Measurements from ENCODE around the gene U2AF2. TPM values are rescaled to one million over a fixed set of nuclear protein-coding genes. Genes with fewer than 3 reads are reported as not detected.

U2AF2 gene
- total and polyA plus RNA-seq, 9 of the 15 experiments (the other 6 are each of a cell fraction or from before 2014, with no cell fraction given): 3.0 to 331 (median 157) TPM

GRCh38 chr19:55647732-55648584 lies 6.9 kb upstream of the U2AF2 start, which contains the start of gene CCDC106 (continued):
- TF ChIP-seq, protein P1, sequence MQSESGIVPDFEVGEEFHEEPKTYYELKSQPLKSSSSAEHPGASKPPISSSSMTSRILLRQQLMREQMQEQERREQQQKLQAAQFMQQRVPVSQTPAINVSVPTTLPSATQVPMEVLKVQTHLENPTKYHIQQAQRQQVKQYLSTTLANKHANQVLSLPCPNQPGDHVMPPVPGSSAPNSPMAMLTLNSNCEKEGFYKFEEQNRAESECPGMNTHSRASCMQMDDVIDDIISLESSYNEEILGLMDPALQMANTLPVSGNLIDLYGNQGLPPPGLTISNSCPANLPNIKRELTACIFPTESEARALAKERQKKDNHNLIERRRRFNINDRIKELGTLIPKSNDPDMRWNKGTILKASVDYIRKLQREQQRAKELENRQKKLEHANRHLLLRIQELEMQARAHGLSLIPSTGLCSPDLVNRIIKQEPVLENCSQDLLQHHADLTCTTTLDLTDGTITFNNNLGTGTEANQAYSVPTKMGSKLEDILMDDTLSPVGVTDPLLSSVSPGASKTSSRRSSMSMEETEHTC (IDR thresholded peaks at IDR 0.05): no peak
- TF ChIP-seq HDGF (IDR thresholded peaks at IDR 0.05): no peak
- no peak for TF ChIP-seq HMG20B (CRISPR knock-in tag; IDR thresholded peaks at IDR 0.05)
- no peak for TF ChIP-seq E4F1 (CRISPR knock-in tag; IDR thresholded peaks at IDR 0.05; ENCODE audit: borderline replicate concordance)
- no peak for TF ChIP-seq XRCC3 (IDR thresholded peaks at IDR 0.05)
- TF ChIP-seq FUS (optimal IDR thresholded peaks at IDR 0.05; ENCODE audit: low read depth, low read length): no peak
- TF ChIP-seq, protein P2, sequence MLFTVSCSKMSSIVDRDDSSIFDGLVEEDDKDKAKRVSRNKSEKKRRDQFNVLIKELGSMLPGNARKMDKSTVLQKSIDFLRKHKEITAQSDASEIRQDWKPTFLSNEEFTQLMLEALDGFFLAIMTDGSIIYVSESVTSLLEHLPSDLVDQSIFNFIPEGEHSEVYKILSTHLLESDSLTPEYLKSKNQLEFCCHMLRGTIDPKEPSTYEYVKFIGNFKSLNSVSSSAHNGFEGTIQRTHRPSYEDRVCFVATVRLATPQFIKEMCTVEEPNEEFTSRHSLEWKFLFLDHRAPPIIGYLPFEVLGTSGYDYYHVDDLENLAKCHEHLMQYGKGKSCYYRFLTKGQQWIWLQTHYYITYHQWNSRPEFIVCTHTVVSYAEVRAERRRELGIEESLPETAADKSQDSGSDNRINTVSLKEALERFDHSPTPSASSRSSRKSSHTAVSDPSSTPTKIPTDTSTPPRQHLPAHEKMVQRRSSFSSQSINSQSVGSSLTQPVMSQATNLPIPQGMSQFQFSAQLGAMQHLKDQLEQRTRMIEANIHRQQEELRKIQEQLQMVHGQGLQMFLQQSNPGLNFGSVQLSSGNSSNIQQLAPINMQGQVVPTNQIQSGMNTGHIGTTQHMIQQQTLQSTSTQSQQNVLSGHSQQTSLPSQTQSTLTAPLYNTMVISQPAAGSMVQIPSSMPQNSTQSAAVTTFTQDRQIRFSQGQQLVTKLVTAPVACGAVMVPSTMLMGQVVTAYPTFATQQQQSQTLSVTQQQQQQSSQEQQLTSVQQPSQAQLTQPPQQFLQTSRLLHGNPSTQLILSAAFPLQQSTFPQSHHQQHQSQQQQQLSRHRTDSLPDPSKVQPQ (CRISPR knock-in tag; IDR thresholded peaks at IDR 0.05; ENCODE audit: borderline replicate concordance): no peak
- TF ChIP-seq U2AF2 (optimal IDR thresholded peaks at IDR 0.05; ENCODE audit: low read depth, low read length): no peak
- no peak for TF ChIP-seq ZNF224 (CRISPR knock-in tag; IDR thresholded peaks at IDR 0.05)
- TF ChIP-seq POLR3A (IDR thresholded peaks at IDR 0.05; ENCODE audit: borderline replicate concordance, extremely low read depth, insufficient read depth, insufficient read length): no peak
- TF ChIP-seq HMGXB4 (CRISPR knock-in tag; IDR thresholded peaks at IDR 0.05): peak; percentile 62; the same call in 1 of the 2 replicates
- TF ChIP-seq PREB (CRISPR knock-in tag; IDR thresholded peaks at IDR 0.05): no peak
- TF ChIP-seq SNAPC5 (CRISPR knock-in tag; IDR thresholded peaks at IDR 0.05): no peak
- TF ChIP-seq PCBP1 (IDR thresholded peaks at IDR 0.05; ENCODE audit: low read depth, low read length, poor library complexity, severe bottlenecking): peak; percentile 89
- no peak for TF ChIP-seq ZBTB26 (CRISPR knock-in tag; IDR thresholded peaks at IDR 0.05)

All from K562 (cell line).